GM12872 (cell line): ENCODE data around the gene AXIN2.

ENCODE experiments used
- CTCF ChIP-seq: IDR thresholded peaks from 3 replicates; pipeline ENCODE4 v1.5.1; 2011; ENCODE audit warnings: low read depth, mild to moderate bottlenecking, low read length, moderate library complexity; ENCODE audit not compliant: insufficient read depth

Gene AXIN2

GRCh38 chr17:65556910-65557348 is 4.5 kb downstream of the AXIN2 start:
- TF ChIP-seq CTCF = no peak

GRCh38 chr17:65556014-65556909 is 5.2 kb downstream of the AXIN2 start:
- TF ChIP-seq CTCF = peak; percentile 86

GRCh38 chr17:65554553-65555223 is 6.8 kb downstream of the AXIN2 start:
- no peak for TF ChIP-seq CTCF

- TF ChIP-seq CTCF = no peak
These were observed 7.5 kb downstream of the AXIN2 start for GRCh38 chr17:65553646-65554552.

GRCh38 chr17:65553009-65553645 is 8.3 kb downstream of the AXIN2 start:
- no peak for TF ChIP-seq CTCF

GRCh38 chr17:65552214-65552613 is 9.2 kb downstream of the AXIN2 start:
- no peak for TF ChIP-seq CTCF
